Gastroesophageal sphincter (tissue), 4 donors: ENCODE results near the gene MPO. TPM values are rescaled to one million over a fixed set of nuclear protein-coding genes. Genes with fewer than 3 reads are reported as not detected.

Experiments
- ATAC-seq: fragments of 150-250 bp; one replicate; pipeline ENCODE4 v1.9.1; 2016; ENCODE audit warnings: mild to moderate bottlenecking, moderate library complexity
- H3K27ac ChIP-seq, 4 donors: fragments of 200-600 bp; sonication (generic) in 3 of 4; 1 replicate in 3 of 4; 2 replicates in 1 of 4; pipeline ENCODE4 v1.5.1; 2016 to 2019
- H3K27me3 ChIP-seq: fragments of 200-600 bp; sonication (generic); one replicate; pipeline ENCODE4 v1.5.1; 2019
- H3K36me3 ChIP-seq, 2 donors: fragments of 200-600 bp; sonication (generic); one replicate each; pipeline ENCODE4 v1.5.1; 2019; ENCODE audit warnings: control low read depth in 1 of 2
- H3K4me1 ChIP-seq, 3 donors: fragments of 200-600 bp; sonication (generic); 1 replicate in 2 of 3; 2 replicates in 1 of 3; pipeline ENCODE4 v1.5.1; 2016 to 2019; ENCODE audit warnings: control low read depth in 2 of 3
- H3K4me3 ChIP-seq, 2 donors: fragments of 200-600 bp; sonication (generic); one replicate each; pipeline ENCODE4 v1.5.1; 2019; ENCODE audit warnings: mild to moderate bottlenecking in 1 of 2, moderate library complexity in 1 of 2
- H3K9me3 ChIP-seq, 3 donors: fragments of 200-600 bp; sonication (generic); one replicate each; pipeline ENCODE4 v1.5.1; 2017 to 2019; ENCODE audit warnings: control low read depth in 2 of 3
- CTCF ChIP-seq, 4 experiments: fragments of 200-600 bp in 2 of 4; fragments of 450-650 bp in 2 of 4; sonication (generic) in 1 of 4; IDR thresholded peaks; one replicate each; pipeline ENCODE4 v1.5.1; 2017 to 2019; ENCODE audit warnings: antibody characterized with exemption in 4 of 4, mild to moderate bottlenecking in 2 of 4, moderate library complexity in 2 of 4
- EP300 ChIP-seq: sonication (generic); formaldehyde crosslinking; IDR thresholded peaks from one replicate; pipeline ENCODE4 v1.6.1; 2017; ENCODE audit warnings: antibody characterized with exemption, mild to moderate bottlenecking
- POLR2A ChIP-seq, 2 donors: fragments of 450-650 bp; IDR thresholded peaks; one replicate each; pipeline ENCODE4 v1.6.1; 2017; ENCODE audit warnings: antibody characterized with exemption in 2 of 2, mild to moderate bottlenecking in 2 of 2, moderate library complexity in 1 of 2
- POLR2AphosphoS5 ChIP-seq: sonication (generic); formaldehyde crosslinking; IDR thresholded peaks from one replicate; pipeline ENCODE4 v1.6.1; 2017; ENCODE audit warnings: antibody characterized with exemption
- WGBS, 2 donors: methylation state at CpG; one replicate each; pipeline ENCODE4 v1.1.5; 2018; ENCODE audit warnings: low coverage in 1 of 2; 5-methylcytosine and 5-hydroxymethylcytosine counted together
- total RNA-seq, 4 donors: library from RNA; depleted of rRNA; stranded (reverse); fragments of >200 nt; gene quantifications; one replicate each; pipeline ENCODE4 v1.1.0, GENCODE V29; 2016

MPO gene
- total RNA-seq, 4 donors from 2014 or later, result 1.6 TPM; not detected in 3

- H3K4me3 ChIP-seq, result peak overlapping the region in 1 of 2 donors; percentile 39
- H3K9me3 ChIP-seq, result no peaks in the 10 kb centered on the region
- no peak for TF ChIP-seq EP300
- TF ChIP-seq CTCF (IDR thresholded peaks at IDR 0.05), result no peak
- TF ChIP-seq POLR2AphosphoS5, result no peak
- TF ChIP-seq POLR2A (IDR thresholded peaks at IDR 0.05), result no peak
- WGBS, 2 donors, result 20% methylated on average over 4 of the region's 60 CpGs; no CpG with 5 or more reads in 1 of the 2 donors
- H3K4me1 ChIP-seq, result peaks cover 0 to 14% (median 0%) of the 10 kb centered on the region in 3 donors
- H3K27me3 ChIP-seq, result peaks cover 45% of the 10 kb centered on the region
- no peaks in the 10 kb centered on the region for H3K36me3 ChIP-seq
- H3K27ac ChIP-seq, result peak overlapping the region in 2 of 4 donors; percentile 22 to 24
- ATAC-seq, result peak; percentile 74
Measured at GRCh38 chr17:58279016-58279711, 1.6 kb downstream of the MPO start.

GRCh38 chr17:58278661-58279015 is 2.1 kb downstream of the MPO start:
- Histone ChIP-seq H3K27me3 (peaks cover 44% of the 10 kb centered on the region), H3K27ac (peak overlapping the region in 2 of 4 donors; percentile 22 to 24), H3K36me3 (no peaks in the 10 kb centered on the region), H3K9me3 (no peaks in the 10 kb centered on the region), H3K4me1 (peaks cover 0 to 14% (median 0%) of the 10 kb centered on the region in 3 donors), H3K4me3 (peak overlapping the region in 1 of 2 donors; percentile 39)
- peak; percentile 66 for ATAC-seq
- TF ChIP-seq POLR2AphosphoS5, result no peak
- TF ChIP-seq POLR2A (IDR thresholded peaks at IDR 0.05), result no peak
- TF ChIP-seq CTCF (IDR thresholded peaks at IDR 0.05), result no peak
- TF ChIP-seq EP300, result no peak
- no CpG with 5 or more reads among the region's 5 CpGs for WGBS, 2 donors

GRCh38 chr17:58277802-58278595 is 2.7 kb downstream of the MPO start:
- Histone ChIP-seq H3K4me3 (no peak overlapping the region), H3K27me3 (peaks cover 44% of the 10 kb centered on the region), H3K27ac (peak overlapping the region in 2 of 4 donors; percentile 22 to 24), H3K36me3 (no peaks in the 10 kb centered on the region), H3K9me3 (no peaks in the 10 kb centered on the region), H3K4me1 (peaks cover 0 to 14% (median 0%) of the 10 kb centered on the region in 3 donors)
- 74 to 94% methylated on average over 3 to 6 of the region's 36 CpGs for WGBS, 2 donors
- ATAC-seq, result no peak
- TF ChIP-seq EP300 (no peak), POLR2A (IDR thresholded peaks at IDR 0.05) (no peak), POLR2AphosphoS5 (no peak), CTCF (IDR thresholded peaks at IDR 0.05) (no peak)

GRCh38 chr17:58277107-58277801 is 3.5 kb downstream of the MPO start:
- H3K9me3 ChIP-seq, result no peaks in the 10 kb centered on the region
- no peaks in the 10 kb centered on the region for H3K36me3 ChIP-seq
- H3K27ac ChIP-seq, result no peak overlapping the region
- ATAC-seq, result no peak
- H3K4me1 ChIP-seq, result peaks cover 0 to 14% (median 0%) of the 10 kb centered on the region in 3 donors
- WGBS, 2 donors, result 57 to 74% methylated on average over 3 to 5 of the region's 5 CpGs
- H3K27me3 ChIP-seq, result peaks cover 44% of the 10 kb centered on the region
- TF ChIP-seq POLR2A (IDR thresholded peaks at IDR 0.05), result no peak
- no peak for TF ChIP-seq POLR2AphosphoS5
- no peak for TF ChIP-seq CTCF (IDR thresholded peaks at IDR 0.05)
- no peak for TF ChIP-seq EP300
- H3K4me3 ChIP-seq, result no peak overlapping the region
